HG02943 (cell line): ENCODE results near the gene FFAR2.
"Not testable (repeated sequence)": the region's sequence is repeated elsewhere in the genome, so short reads cannot be mapped to it uniquely, and the experiment has no call there.

Experiments
- ATAC-seq: cut with Tn5 transposase; IDR thresholded peaks from one replicate; pipeline ENCODE4 v1.9.1; 2021; ENCODE audit warnings: mild to moderate bottlenecking, low read depth, moderate library complexity; ENCODE audit not compliant: unreplicated experiment

Gene FFAR2

GRCh38 chr19:35423406-35423805 is 24.7 kb upstream of the FFAR2 start:
- ATAC-seq, result not testable (repeated sequence)

- no peak for ATAC-seq
Measured at GRCh38 chr19:35425682-35426081, 22.4 kb upstream of the FFAR2 start.

- no peak for ATAC-seq
Measured at GRCh38 chr19:35427187-35427586, 20.9 kb upstream of the FFAR2 start.

GRCh38 chr19:35429698-35430408 is 18.2 kb upstream of the FFAR2 start:
- ATAC-seq, result no peak

DNA sequence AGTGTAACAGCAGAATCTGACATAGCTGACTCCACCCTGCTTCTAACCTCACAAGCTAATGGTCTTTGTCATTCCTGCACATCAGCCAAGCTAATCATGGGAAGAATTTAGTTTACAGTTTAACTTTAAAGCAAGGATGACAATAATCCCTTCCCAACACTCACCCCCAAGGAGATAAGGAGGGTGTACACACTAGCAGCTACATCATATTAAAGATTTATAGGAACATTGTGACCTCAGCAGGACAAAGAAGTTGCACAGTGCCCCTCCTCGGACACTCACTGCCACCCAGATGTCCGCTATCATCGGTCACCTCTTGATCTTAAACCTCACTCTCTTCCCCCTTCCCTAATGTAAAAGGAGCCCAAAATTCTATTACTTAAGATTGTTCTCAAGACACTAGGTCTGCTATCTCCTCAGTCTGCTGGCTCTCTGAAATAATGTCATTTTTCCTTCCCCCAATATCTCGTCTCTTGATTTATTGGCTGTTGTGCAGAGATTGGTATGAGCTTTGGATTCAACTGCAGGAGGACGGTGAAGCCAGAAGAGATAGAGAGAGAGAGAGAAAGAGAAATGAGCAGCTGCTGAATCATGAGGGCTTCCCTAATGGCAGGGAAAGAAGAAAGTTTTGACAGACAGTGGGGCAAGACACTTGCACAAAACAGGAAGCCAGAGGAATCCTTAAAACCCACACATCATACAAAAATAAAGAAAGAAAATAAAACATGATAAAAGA is 17.5 kb upstream of the FFAR2 start:
- ATAC-seq, result no peak

GRCh38 chr19:35431145-35431807 is 16.8 kb upstream of the FFAR2 start:
- no peak for ATAC-seq

DNA sequence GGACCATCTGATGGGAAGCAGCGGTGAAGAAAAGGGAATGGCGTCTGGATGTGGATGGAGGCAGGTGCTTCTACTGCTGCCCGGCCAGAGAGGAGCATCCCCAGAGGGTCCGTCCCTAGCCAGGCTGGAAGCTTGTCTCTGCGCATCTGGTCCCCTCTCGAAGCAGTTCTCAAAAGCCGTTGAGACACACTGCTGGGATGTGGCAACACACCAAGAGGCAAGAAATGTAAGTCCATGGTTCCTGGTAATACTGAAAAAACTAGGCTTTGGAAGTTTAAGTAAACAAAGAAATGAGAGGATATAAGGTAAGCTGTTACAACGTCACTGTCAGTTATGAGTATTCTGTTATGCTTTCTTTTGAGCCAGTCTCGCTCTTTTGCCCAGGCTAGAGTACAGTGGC is 15.1 kb upstream of the FFAR2 start:
- ATAC-seq, result no peak

GRCh38 chr19:35433448-35433847 is 14.6 kb upstream of the FFAR2 start:
- ATAC-seq, result no peak

DNA sequence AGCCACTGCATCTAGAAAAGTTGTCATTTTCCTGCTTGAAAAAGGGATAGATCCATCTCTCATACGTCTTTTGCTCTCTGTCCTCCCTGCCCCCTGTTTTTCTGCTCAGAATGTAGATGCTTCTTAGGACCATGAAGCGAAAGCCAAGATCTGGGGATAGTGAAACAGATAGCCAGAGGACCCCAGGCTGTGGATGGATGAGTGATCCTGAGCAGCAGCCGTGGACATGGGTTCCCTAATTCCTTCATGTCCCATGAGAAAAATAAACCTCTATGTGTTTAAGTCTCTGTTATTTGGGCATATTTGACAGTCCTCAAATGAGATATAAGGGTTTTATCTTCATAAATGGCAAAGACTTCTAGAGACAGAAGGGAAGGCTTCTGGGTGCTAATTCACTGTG is 12.2 kb upstream of the FFAR2 start:
- no peak for ATAC-seq

DNA sequence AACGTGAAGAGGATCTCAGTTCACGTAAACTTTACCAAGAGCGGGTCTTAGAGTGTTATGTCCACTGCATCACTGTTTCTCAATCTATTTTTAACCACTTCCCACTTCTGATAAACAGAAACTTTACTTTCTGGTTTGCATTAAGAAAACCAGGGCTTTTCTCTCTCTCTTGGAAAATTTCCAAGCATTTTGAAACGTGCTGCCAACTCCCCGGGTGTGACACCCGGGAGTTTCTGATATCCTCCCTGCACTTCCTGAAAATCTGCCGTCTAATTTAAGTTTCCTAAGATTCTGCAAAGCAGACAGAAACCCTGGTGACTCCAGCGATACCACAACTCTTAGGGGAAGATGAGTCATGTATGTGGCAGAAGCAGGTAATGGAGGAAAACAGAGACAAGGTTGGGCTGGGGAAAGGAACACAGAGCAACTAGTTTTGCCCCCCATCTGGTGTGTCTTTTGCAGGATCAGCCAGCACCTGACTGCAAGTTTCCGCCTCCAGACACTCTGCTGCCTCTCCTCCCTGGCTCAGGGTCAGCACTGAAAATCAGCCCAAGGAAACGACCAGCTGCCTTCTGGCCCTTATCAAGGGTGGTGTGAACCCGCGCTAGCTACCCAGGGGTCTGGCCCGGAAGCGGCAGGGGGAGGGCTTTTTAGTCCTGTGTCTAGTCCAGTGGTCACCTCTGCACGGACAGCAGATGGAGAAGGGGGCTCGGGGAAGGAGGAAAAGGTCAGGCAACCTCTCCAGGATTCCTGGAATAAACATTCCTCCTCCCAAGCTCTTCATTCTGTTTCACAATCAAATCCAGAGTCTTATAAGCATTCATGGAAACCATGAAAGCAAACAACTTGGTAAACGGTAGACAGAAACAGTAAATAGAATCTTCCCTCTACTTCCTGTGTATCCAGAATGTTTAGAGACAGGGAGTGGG is 11.3 kb upstream of the FFAR2 start:
- ATAC-seq, result no peak

DNA sequence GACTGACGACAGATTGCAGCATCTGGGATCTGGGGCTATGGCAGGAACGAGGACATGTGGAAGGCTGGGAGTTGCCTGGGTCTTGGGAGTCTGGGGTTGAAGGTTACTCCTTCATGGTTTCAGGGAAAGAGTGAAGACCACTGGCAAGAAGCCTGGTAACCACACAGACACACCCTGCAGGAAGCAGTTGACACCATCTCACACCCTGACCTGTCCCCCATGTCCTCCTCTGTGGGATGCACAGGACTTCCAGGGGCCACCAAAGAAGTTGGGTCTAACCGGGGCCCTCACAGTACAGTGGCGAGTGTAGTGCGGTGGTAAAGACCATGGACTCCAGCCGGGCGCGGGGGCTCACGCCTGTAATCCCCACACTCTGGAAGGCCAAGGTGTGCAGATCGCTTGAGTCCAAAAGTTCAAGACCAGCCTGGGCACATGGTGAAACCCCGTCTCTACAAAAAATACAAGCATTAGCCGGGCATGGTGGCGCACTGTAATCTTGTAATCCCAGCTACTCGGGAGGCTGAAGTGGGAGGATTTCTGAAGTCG is 10.6 kb upstream of the FFAR2 start:
- no peak for ATAC-seq

GRCh38 chr19:35438096-35438495 is 10.0 kb upstream of the FFAR2 start:
- no peak for ATAC-seq

DNA sequence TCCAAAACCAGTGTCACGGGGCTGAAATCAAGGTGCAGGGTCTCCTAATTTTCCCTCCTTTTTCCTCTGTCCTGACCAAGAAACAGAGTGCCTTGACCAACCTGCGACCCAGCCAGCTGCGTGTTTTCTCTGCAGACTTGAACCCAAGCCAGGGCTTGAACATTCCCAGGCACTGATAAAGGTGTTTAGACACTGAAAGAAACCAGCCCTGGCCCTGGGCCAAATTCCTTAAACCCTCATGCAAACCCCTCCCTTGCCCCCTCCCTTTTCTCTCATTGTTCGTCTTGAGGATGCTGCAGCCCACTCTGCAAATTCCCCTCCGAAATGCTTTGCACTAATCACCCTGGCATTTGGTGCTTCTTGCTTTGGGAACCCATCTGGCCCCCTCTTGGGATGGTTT is 9.5 kb upstream of the FFAR2 start:
- no peak for ATAC-seq

DNA sequence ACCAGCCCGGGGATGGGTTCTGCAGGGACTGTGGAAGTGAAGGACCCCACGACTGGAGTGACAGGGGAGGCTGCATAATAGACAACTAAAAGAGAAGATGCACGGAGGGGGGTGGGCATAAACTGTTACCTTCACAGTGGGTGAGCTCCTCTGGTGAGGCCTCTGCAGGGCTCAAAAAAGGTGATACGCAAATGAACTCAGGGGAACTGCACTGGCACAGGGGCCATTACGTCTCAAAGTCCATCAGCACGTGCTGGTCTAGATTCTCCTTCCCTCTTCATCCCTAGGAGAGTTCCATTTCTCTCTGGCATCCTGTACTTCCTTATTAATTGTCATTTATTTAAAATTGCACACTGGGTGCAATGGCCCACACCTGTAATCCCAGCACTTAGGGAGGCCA is 8.1 kb upstream of the FFAR2 start:
- ATAC-seq, result no peak

DNA sequence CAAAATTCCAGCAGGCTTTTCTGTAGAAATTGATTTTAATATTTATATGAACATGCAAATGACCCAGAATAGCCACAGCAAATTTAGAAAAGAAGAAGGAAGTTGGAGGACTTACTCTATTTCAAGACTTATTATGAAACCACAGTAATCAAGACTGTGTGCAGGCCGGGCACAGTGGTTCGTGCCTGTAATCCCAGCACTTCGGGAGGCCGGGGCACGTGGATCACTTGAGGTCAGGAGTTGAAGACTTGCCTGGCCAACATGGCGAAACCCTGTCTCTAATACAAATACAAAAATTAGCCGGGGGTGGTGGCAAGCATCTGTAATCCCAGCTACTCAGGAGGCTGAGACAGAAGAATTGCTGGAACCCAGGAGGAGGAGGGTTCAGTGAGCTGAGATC is 6.0 kb upstream of the FFAR2 start:
- ATAC-seq, result no peak

- ATAC-seq, result no peak
Measured at GRCh38 chr19:35444735-35445134, 3.3 kb upstream of the FFAR2 start.

DNA sequence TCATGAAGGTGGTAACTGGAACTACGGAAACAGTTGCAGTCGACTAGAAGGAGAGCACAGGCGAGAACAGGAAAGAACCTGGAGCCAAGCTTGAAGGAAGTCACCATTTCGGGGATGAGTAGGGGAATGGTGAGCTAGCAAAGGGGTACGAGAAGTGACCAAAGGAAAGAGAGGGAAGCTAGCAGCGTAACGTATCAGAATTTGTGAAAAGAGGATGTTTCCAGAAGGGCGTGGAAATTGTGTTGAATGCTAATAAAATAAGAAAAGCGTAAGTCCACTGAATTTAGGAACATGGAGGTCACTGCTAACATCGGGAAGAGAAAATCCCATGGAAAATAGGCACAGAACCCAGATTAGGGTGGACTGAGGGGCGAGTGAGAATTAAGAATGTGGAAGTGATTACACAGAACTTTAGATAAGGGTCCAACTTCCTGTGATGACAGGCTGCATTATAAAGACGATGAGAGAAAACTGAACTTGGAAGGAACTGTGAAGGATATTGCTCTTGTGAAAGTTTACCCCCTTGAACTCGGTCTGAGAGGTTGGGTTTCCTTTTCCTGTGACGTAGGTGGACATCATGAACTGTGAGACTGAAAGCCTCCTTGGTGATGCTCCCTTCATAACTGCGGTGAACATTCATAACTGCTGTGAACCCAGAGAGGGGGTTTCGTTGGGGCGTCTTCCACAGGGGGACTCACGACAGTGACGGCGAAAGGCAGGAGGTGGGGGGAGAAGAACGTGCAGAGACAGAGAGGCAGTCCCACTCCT is 2.0 kb upstream of the FFAR2 start:
- no peak for ATAC-seq

DNA sequence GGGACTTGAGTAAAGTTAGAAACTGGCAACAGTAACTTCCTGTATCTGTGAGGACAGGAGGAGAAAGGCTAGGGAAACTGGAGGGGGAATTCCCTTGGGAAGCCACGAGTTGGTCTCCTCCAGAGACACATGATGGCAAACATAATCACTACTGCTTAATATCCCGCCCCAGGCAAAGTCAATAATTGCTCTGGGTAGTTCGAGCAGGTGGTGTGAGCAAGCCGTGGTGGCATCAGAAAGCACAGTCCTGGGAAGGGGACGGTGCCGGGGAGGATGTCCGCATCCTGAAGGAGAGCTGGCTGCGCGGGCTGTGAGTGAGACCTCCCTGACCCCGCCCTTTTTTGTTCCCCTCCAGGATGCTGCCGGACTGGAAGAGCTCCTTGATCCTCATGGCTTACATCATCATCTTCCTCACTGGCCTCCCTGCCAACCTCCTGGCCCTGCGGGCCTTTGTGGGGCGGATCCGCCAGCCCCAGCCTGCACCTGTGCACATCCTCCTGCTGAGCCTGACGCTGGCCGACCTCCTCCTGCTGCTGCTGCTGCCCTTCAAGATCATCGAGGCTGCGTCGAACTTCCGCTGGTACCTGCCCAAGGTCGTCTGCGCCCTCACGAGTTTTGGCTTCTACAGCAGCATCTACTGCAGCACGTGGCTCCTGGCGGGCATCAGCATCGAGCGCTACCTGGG is 1.4 kb downstream of the FFAR2 start:
- no peak for ATAC-seq
